H1 (cell line): ENCODE data around the gene DUSP2. TPM values are rescaled to one million over a fixed set of nuclear protein-coding genes. Genes with fewer than 3 reads are reported as not detected.

Experiments used
- BCL11A ChIP-seq, 2 experiments: IDR thresholded peaks; one replicate each; pipeline ENCODE4 v1.6.1; 2011; ENCODE audit warnings: low read depth in 2 of 2, low read length in 2 of 2, mild to moderate bottlenecking in 2 of 2
- CHD2 ChIP-seq: IDR thresholded peaks from 2 replicates; pipeline ENCODE4 v1.6.1; 2012; ENCODE audit warnings: low read length, improper control_type of control experiment
- FOSL1 ChIP-seq: IDR thresholded peaks from 2 replicates; pipeline ENCODE4 v1.6.1; 2011; ENCODE audit warnings: mild to moderate bottlenecking, low read depth, low read length, moderate library complexity; ENCODE audit not compliant: insufficient read depth
- JUND ChIP-seq: IDR thresholded peaks from 2 replicates; pipeline ENCODE4 v1.6.1; 2011; ENCODE audit warnings: mild to moderate bottlenecking, improper control_type of control experiment, low read length
- TAF1 ChIP-seq: IDR thresholded peaks from 2 replicates; pipeline ENCODE4 v1.6.1; 2011; ENCODE audit warnings: mild to moderate bottlenecking, low read depth, low read length
- TCF12 ChIP-seq: IDR thresholded peaks from 2 replicates; pipeline ENCODE4 v1.6.1; 2011; ENCODE audit warnings: low read depth, mild to moderate bottlenecking, low read length
- YY1 ChIP-seq: IDR thresholded peaks from 2 replicates; pipeline ENCODE4 v1.6.1; 2011; ENCODE audit warnings: low read depth, mild to moderate bottlenecking, low read length
- polyA plus RNA-seq, 7 experiments: library from polyadenylated mRNA; depleted of rRNA in 3 of 7; stranded (reverse) in 5 of 7; unstranded in 2 of 7; fragments of >200 nt in 5 of 7; fragments of 200-250 nt in 2 of 7; gene quantifications; 1 replicate in 5 of 7; 2 replicates in 1 of 7; 4 replicates in 1 of 7; pipeline versions ENCODE4 v1.2.1 to v1.2.3, GENCODE V29; 2011 to 2013; ENCODE audit warnings: missing spikeins in 2 of 7, mixed read lengths in 2 of 7
- total RNA-seq: library from RNA; stranded (reverse); fragmentation: NEBNext Ultra II Directional; extraction: Animal tissue kit (Norgen Biotek cat#: 25700); gene quantifications from 2 replicates; pipeline ENCODE4 v1.2.1, GENCODE V29; 2021

The DUSP2 gene
- total and polyA plus RNA-seq, 2 of the 8 experiments (the other 6 are each of a cell fraction or from before 2014, with no cell fraction given) = 10.1 to 10.4 TPM

DNA sequence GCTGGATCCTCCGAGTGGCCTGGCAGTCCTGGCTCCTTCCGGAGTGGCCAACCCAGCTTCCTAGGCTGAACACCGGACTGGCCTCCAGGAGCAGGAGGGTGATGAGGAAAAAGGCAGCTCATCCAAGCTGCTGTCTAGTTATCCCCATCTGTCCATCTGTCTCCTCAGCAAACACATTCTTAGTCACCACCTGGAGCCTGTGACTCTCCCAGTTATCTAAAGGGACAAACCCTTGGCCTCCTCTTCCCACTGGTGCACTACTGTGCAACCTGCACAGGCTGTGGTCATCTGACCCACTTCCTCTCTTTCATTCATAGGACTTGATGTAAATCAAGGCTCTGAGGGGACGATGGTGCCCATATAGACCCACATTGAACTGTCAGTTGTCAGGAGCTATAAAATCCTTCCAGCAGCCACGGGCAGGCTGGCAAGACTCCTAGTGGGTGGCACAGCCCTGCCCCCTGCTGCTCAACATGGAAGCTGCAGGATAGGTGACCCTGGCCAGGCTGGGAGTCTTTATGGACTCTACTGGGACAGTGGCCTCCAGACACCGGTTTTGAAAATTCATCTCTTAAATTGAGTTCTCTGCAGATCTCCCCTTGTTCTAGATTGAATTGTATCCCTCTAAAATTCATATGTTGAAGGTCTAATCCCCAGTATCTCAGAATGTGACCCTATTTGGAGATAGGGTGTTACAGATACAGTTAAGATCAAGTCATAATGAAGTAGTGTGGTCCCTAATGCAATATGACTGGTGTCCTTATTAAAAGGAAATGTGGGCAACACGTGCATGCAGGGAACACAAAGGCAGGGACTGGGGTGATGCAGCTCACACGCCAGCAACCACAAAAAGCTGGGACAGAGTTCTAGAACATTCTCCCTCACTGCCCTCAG is 29.3 kb upstream of the DUSP2 start (continued):
- no peak for TF ChIP-seq FOSL1
- TF ChIP-seq TCF12 = no peak
- TF ChIP-seq CHD2 = no peak
- TF ChIP-seq YY1 = no peak
- no peak for TF ChIP-seq JUND
- no peak for TF ChIP-seq BCL11A (IDR thresholded peaks at IDR 0.05; ENCODE audit: low read depth in 2 of 2, low read length in 2 of 2)
- no peak for TF ChIP-seq TAF1
